GM18907 (cell line): ENCODE data around the gene TBX2.

Source experiments
- ATAC-seq: cut with Tn5 transposase; IDR thresholded peaks from one replicate; pipeline ENCODE4 v1.9.1; 2021; ENCODE audit warnings: mild to moderate bottlenecking, moderate library complexity; ENCODE audit not compliant: unreplicated experiment

The TBX2 gene

DNA sequence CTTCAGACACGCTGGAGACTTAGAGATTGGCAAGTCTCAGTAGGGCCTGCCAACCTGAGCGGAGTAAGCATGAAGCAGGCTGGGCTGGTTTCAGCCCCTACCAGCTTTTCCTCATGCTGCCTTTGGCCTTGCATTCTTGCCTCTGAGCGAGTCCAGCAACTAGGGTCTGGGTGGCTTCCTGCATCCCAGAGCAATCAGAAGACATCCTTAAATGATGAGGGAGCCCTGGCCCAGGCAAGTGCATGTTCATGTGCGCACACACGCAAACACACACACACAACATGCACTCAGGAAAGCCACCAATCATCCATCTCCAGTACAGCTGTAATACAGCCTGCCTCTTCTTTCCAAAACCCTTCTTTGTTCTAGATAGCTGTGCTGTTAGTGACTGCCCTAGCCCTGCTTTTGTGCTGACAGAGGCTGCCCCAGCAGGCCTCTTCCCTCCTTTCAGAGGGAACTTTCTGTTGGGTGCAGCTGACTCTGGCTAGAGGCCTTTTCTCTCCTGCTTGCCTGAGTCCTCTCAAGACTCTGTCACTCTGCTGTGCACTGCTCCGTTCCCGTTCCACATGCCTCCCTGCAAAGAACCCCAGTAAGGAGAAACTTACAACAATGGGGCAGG is 30.7 kb upstream of the TBX2 start:
- ATAC-seq, result no peak

DNA sequence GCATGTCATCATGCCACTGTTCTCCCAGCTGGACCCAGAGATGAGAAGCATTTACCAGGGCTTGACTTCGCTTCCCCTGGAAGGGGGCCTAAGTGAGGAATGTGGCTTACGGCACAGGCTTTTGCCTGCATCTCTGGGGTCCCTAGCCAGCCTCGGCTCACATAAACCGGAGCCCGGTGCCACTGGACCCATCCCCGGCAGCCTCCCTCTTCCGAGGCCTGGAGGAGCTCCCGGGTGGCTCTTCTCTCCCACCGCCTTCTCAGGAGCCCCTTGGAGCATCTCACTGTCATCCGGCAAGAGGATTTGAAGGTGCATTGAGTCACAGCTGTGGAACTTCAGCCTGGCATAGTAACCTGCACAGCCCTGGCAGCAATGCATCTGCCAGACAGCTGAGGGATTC is 29.9 kb upstream of the TBX2 start:
- ATAC-seq, result no peak

DNA sequence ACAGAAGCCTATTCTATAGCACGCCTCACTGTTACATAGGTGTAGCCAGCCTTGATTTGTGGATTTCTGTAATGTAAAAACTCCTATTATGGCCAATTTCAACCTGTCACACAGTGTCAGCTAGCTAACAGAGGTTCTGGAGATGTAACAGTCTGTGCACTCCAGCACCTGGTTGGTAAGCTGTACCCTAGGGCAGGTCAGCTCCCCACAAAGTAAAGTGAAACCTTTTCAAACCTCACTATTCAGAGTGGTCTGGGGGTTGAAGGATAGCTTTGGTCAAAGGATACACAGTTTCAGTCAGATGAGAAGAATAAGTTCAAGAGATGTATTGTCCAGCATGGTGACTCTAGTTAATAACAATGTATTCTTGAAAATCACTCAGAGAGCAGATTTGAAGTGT is 28.5 kb upstream of the TBX2 start:
- no peak for ATAC-seq

DNA sequence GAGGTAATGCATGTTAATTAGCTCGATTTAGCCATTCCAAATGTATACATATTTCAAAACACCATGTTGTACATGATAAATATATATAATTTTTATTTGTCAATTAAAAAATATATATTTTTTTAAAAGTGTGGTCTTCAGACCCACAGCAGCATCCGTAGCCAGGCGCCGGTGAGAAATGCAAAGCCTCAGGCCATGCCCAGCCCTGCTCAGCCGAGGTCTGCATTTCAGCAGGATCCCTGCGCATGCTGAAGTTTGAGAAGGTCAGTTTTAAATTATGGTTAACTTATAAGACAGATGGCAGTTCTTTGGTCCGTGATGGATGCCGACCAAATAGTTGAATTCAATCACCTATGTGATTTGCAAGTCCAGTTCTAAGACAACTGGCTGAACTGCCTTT is 28.0 kb upstream of the TBX2 start:
- ATAC-seq, result no peak

DNA sequence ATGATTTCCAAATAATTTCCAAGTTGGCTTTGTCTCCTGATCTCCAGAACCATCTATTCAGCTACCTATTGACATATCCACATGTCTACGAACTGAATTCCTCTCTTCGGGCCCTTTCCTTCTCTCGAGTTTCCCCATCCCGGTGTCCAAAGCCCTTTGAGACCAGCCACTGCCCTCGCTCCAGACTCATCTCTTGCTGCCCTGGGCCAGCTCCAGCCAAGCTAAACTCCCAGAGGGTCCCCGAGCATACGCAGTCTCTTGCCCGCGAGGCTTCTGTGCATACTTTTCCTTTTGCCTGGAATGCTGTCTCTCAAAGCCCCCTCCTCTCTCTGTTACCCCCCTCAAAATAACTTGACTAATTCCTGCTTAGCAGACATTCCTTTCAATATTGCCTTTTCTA is 27.2 kb upstream of the TBX2 start:
- ATAC-seq, result no peak

DNA sequence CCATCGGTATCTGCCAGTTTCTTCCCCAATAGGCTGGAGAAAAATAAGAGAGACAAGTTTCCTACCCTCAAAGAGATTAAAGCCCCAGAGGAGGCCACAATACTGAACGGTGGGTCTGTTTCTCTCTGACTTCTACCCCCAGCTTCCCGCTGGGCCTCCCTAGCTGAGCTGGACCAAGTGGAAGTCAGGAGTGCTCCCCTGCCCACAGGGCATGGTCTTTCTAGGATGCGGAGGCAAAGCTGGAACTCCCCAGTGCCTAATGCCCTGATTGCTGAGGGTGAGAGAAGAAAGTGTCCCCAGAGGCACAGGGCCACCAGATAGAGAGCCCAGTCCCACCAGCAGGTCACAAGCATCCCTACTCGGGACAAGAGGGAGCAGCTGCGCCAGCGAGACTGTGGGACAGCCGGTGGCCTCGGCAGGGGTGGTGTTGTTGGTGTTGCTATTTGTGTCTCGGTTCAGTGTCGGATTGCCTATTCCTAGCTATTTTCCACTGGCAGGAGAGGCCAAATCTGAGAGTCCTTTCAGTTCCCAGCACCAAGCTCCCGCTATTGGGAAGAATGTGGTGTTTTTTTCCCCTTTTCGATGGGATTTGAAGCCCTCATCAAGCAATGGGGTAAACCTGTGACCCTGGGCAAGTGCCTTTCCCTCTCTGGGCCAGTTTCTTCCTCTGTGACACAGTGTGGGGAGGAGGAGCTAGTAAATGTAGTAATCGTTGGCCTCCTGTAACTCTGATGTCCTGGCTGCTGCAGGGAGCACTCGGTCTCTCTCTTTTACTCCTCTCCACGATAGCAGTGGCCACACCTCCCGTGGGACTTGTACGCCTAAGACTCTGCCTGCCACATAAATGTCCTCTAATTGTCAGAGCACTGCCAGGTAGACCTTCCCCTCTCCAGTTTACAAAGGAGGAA is 22.5 kb upstream of the TBX2 start:
- no peak for ATAC-seq

DNA sequence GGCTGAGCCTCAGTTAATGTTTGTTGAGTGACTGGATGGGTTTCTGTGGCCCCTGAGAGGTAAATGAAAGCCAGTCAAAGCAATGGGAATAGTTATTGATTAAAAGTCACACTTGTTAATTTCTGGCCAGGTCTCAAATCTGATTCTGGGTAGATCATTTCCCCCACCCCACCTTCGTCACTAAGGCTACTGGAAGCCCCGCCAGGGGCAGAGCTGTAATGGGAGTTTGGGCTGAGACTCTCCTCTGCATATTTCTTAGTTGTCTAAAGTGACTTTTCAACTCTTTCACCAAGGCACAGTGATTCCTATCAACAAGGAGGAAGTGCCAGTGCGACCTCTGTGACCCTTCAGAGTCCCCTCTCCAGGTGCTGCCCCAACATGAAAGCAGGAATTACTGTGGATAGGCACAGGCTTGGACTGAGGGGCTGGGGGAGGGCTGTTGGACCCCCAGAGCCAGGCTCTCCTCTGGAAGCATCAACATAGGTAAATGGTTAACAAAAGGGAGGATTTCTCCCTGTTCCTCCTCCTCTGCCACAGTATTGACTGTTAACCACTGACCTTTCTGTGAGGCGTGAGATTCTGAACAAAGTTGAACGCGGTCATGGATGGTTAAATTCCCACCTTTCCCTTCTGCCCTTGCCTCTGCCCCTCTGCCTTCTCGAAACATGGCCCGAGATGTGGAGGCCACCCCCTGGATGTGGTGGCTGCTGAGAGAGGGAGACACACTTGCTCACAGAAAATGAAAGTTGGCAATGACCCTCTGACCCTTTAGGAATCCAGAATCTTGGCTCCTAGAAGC is 20.8 kb upstream of the TBX2 start:
- ATAC-seq, result no peak

DNA sequence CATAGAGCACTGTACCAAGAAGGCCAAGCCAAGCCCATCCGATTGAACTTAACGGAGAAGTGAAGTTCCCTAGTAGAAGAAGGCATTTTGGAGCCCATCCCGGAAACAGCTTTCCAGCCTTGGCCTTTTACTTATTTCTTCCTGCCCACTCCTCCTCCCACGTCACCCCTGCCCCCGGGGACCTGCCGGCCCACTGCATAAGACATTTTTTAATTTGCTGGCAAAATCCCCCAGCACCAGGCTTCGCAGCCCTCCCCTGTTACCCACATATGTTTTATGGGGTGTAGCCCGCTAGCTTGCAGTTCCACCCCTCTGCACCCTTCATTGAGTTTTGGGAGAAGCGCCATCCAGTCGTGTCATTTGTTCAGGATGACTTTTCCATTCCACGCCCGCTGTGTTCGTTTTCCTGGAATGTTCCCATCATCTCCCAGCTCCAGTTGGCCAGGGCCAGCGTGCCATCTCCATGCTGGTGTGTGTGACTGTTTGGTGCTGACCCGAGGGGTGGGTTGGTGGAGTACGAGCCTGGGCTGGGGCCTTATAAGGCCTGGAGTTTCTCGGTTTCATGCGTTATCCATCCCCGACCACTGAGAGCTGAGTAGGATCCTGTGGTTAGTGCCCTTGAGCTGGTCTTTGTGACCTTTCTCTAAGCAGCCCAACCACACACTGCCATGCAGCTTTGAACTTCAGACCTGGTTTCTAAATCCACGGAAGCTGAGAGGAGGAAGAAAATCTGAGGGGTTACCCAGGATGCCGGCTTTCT is 20.0 kb upstream of the TBX2 start:
- ATAC-seq, result no peak

DNA sequence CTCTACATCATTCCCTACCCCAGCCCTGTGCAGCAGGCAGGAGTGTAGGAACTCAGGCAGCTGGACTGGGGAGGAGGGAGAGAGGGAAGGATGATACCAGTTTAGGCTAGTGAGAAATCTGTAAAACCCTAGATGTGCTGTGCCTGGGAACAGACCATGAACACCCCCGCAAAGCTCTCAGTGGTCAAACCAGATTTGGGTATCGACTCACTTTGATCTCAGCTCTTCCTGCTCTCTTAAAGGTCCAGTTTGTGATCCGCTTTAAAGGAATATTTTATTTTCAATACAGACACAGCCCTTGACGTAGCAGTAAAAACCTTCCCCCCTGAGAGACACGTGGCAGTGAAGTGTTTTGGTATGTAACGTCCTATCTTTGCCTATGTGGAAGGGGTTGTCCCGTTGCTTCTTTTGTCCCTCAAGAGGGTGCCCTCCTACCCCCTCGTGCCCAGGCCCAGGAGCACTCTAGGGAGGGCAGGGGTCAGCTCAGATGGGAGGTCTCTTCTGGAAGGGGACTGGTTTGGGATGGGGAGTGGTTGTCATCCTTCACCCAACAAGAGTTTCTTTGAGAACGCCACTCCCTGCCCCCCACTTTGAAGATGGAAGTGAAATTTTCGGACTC is 19.3 kb upstream of the TBX2 start:
- no peak for ATAC-seq

DNA sequence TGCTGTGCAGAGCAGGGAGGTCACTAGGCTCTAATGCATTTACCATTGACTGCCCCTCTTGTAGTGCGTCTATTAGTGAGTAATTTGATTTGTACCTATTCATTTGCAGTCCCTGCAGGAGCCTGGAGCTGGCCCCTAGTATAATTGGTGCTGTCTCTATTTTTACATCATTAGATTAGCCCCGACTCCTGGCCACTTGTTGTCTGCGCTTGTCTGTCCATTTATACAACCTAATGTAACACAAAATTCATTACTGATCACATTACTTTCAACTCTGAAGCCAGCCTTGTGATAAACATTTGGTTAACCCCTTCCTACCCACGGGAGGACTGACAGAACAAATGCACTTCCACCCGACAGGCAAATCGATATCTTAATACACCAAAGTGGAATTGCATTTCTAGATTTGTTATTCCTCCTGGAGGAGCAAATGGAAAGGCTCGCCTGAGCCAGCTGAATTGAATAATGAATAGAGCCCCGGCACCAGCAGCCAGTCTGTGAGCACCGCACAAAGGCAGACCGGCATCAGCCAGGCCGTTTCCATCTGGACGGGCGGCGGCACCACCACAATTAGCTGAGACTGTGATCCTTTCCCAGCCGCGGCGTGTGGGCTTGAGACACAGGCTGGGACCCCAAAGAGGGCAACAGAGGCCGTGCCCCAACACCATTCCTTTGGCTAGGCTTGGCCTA is 18.7 kb upstream of the TBX2 start:
- ATAC-seq, result no peak

DNA sequence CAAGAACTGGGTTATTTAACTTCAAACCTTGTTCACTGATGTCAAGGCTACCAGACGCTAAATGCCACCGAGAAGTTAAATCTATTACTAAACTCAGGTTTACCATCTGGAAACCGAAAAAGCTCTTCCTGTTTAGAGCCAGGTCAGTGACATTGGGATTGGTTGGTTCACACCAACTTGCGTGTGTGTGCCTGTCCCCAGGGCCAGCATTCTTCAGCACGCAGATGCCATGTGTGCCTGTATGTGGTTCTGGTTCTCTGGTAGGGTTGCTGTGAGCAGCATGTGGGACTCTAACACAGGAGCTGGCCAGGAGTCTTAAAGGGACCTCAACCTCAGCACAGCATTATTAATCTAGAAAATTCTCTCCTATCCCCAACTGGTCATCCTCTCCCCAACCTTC is 18.1 kb upstream of the TBX2 start:
- ATAC-seq, result no peak

DNA sequence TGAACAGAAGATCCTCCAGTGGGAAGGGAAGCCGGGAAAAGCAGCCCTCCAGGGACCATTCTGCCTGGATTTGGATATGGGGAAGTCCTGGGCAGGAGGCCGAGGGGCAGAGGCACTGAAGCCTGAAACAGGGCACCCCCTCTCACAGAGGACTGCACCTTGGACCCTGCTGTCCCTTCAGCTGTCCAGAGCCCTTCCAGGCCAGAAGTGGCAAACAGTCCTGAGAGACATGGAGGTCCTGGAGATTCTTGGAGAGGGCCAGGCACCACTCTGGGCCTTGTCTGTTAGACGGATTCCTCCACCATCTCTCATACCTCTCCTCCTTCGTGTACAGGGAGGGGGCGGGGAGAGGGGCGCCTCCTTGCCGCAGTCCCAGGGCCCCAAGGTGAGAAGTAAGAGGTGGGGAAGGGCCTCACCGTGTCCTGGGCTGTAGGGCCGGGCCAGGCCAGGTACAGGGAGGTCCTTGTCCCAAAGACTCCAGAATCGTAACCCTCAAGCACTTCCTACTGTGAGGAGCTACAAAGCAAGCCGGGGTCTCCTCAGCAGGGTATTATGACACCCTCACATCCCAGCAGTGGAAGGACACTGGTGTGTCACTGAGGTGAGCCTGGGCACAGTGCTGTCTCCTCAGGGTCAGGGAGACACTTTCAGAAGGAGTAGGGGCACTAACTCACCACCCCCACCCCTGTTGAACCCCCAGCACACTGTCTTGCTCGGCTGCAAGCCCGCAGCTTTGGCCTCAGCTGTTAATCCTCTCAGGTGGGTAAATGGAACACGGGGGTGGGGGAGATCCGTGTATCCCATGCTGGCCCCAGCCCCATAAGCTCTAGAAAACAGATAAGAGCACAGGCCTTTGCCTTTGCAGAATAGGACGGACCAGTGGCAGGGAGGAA is 16.6 kb upstream of the TBX2 start:
- ATAC-seq, result no peak

DNA sequence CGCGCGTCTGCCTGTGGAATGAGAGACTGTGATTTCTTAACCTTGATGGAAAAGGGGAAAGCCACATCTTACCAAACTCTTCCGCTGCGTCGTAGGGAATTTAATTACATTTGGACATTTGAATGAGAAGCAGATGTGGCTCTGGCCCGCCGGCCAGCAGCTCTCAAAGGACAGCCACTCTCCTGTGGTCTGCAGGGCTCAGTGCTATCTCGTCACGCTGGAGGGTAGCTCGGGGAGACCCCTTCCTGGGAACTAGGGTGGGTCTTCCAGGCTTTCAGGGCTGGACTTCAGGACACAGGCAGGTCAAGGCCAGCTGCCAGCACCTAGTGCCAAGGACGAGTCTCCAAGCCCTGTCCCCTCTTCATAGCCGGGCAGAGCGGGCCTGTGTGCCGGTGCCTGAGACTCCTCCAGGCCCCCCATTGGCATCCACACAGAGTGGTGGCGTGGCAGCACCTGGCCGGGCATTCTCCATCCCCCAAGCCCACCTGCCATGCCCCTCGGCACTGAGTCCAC is 15.9 kb upstream of the TBX2 start:
- no peak for ATAC-seq

DNA sequence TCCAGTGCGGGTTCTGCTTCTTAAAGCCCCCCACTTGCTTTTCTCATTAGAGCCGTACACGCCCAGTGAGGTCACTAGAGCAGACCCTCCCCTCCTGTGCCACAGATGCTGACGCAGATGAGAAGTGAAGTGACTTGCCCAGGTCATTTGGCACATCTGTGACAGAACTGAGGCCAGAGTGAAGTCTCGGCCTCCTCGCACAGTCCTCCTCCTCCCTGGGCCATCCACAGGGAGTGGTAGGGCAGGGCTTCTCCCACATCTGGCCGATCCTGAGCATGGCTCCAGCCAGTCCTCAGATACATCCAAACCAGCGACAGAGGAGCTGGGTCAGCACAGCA is 15.3 kb upstream of the TBX2 start:
- ATAC-seq, result no peak

DNA sequence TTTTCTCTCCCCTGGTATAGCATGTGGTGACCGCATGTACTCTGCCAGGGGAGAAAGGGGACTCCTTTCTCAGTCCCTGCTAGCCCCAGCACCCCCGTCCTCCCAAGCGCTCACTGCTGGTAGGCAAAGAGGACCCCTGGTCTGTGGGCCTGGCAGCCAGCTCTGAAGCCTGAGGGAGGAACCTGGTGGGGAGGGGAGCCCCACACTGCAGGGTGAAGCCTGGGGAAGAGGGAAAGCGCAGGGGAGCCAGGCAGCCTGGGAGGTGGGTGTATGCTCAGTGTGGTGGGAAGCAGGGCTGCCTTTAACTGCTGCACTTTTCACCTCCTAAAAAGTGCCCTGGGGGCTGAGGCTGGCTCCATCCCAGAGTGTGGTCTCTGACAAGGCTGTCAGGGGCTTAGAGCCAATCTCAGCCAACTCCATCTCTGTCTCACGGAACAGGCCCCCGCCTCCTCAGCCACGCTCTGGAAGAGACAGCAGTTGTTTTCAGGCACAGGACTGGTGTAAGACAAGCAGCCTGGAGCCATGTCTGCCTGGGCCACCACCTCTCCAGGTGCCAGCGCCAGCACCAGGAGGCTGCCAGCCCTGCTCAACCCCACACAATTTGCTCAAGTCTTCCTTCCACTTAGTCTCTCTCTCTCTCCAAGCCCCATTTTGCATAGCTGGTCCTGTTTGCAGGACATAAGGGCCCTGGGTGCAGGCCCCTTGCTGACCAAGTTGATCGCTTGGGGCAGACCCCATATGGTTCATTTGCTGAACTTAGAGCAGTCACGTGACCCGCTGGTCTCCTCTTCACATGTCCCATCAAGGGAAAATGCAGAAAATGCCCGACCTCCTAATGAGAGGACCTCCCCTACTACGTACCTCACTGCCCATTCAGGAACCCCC is 14.7 kb upstream of the TBX2 start:
- ATAC-seq, result no peak

DNA sequence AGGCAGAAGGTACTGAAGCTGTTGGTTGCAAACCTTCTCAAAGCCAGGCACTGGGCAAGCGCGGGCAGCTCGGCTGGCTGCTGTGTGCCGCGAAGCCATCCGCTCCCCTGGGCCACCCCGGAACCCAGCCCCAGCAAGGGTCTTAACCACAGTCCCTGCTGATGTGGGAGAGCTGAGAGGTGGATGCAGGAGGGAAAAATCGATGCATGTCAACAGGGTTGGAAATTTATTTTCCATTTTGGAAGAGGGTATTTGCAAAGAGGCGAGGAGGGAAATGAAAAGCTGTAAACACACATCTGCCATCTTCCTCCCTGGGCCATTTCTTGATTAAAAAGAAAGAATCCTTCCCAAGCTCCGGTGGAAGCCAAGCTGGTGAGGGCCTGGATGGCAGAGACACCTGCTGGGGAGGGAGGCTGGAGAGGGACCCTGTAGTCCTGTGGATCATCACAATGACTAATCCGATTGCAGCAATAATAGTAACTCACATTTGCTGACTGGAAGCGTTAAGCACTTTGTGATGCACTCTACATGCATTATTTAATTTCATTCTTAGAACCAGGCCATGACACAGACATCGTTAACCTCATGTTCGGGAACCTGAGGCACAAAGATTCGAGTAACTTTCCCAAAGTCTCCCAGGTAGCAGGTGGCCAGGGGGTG is 13.9 kb upstream of the TBX2 start:
- ATAC-seq, result no peak

DNA sequence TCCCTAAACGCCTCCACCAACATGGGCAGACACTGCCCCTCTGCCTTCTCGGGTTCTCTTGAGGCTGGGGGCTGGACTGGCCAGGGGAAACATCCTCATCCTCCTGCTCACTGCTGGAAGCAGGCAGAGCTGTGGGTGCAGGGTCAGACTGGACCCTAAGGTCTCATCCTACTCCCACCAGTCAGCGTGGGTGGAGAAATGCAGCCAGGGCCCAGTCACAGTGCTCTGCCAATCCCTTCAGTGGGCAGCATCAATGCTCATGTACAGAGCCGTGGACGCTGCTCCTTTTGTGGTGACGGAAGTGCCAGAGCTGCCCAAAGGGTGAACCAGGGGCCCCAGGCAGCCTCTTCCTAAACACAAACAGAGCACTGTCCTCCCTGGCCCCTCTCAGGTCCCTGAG is 13.4 kb upstream of the TBX2 start:
- no peak for ATAC-seq
